HG03571 (cell line): ENCODE measurements around the gene MRLN.
"Not testable (repeated sequence)": the region's sequence is repeated elsewhere in the genome, so short reads cannot be mapped to it uniquely, and the experiment has no call there.

Experiments used
- ATAC-seq: cut with Tn5 transposase; IDR thresholded peaks from one replicate; pipeline ENCODE4 v1.9.1; 2021; ENCODE audit not compliant: unreplicated experiment

The MRLN gene

GRCh38 chr10:59753267-59753666, at the start of gene MRLN:
TSS of gene MRLN (minus strand) at chr10:59753455.
- ATAC-seq, result no peak

- ATAC-seq, result no peak
Measured at GRCh38 chr10:59801171-59801570, 47.9 kb upstream of the MRLN start.

GRCh38 chr10:59799421-59799820, 46.2 kb upstream of the MRLN start:
- ATAC-seq, result no peak

GRCh38 chr10:59793919-59794318, 40.7 kb upstream of the MRLN start:
- ATAC-seq, result no peak

GRCh38 chr10:59792812-59793211, 39.6 kb upstream of the MRLN start:
- ATAC-seq, result no peak

GRCh38 chr10:59791601-59792000, 38.3 kb upstream of the MRLN start:
- ATAC-seq, result no peak

- not testable (repeated sequence) for ATAC-seq
Measured at GRCh38 chr10:59790080-59790479, 36.8 kb upstream of the MRLN start.

GRCh38 chr10:59788914-59789313, 35.7 kb upstream of the MRLN start:
- ATAC-seq, result not testable (repeated sequence)

- ATAC-seq, result not testable (repeated sequence)
Measured at GRCh38 chr10:59787032-59787431, 33.8 kb upstream of the MRLN start.

GRCh38 chr10:59785476-59785875, 32.2 kb upstream of the MRLN start:
- not testable (repeated sequence) for ATAC-seq

- no peak for ATAC-seq
Measured at GRCh38 chr10:59781511-59781910, 28.3 kb upstream of the MRLN start.

- ATAC-seq, result no peak
Measured at GRCh38 chr10:59779756-59780533, 26.7 kb upstream of the MRLN start.

- ATAC-seq, result no peak
Measured at GRCh38 chr10:59774451-59774850, 21.2 kb upstream of the MRLN start.

GRCh38 chr10:59773088-59773487, 19.8 kb upstream of the MRLN start:
- ATAC-seq, result no peak

GRCh38 chr10:59771162-59771807, 18.0 kb upstream of the MRLN start:
- ATAC-seq, result no peak

- no peak for ATAC-seq
Measured at GRCh38 chr10:59770689-59771088, 17.4 kb upstream of the MRLN start.

GRCh38 chr10:59762505-59762904, 9.2 kb upstream of the MRLN start:
- no peak for ATAC-seq

- no peak for ATAC-seq
Measured at GRCh38 chr10:59757966-59758365, 4.7 kb upstream of the MRLN start.

GRCh38 chr10:59754951-59755350, 1.7 kb upstream of the MRLN start:
- no peak for ATAC-seq

- no peak for ATAC-seq
Measured at GRCh38 chr10:59752278-59752940, 846 bp downstream of the MRLN start.

- ATAC-seq, result no peak
Measured at GRCh38 chr10:59750155-59750945, 2.9 kb downstream of the MRLN start.
